Smooth muscle cell (in vitro differentiated cells): ENCODE results near the gene PARD6B. TPM values are rescaled to one million over a fixed set of nuclear protein-coding genes. Genes with fewer than 3 reads are reported as not detected.

ENCODE experiments used
- DNase-seq: peaks from one replicate; lab custom pipeline; 2025; ENCODE audit not compliant: unreplicated experiment; lab: John Stamatoyannopoulos, UW
- H2AFZ ChIP-seq: fragments of 200-600 bp; sonication (generic); 2 replicates; pipeline ENCODE4 v1.6.0; 2016; ENCODE audit warnings: antibody characterized with exemption, low read depth, mild to moderate bottlenecking
- H3F3A ChIP-seq: fragments of 200-600 bp; sonication (generic); 2 replicates; pipeline ENCODE4 v1.6.0; 2017; ENCODE audit warnings: antibody characterized with exemption, low read depth
- H3K27ac ChIP-seq: fragments of 200-600 bp; sonication (generic); 2 replicates; pipeline ENCODE4 v1.5.1; 2016; ENCODE audit warnings: low read depth, mild to moderate bottlenecking
- H3K27me3 ChIP-seq: fragments of 200-600 bp; sonication (generic); 2 replicates; pipeline ENCODE4 v1.6.1; 2016; ENCODE audit warnings: low read depth, mild to moderate bottlenecking
- H3K36me3 ChIP-seq: fragments of 200-600 bp; sonication (generic); 2 replicates; pipeline ENCODE4 v1.5.1; 2016; ENCODE audit warnings: low read depth
- H3K4me1 ChIP-seq: fragments of 200-600 bp; sonication (generic); 2 replicates; pipeline ENCODE4 v1.5.1; 2016; ENCODE audit warnings: low read depth
- H3K4me2 ChIP-seq: fragments of 200-600 bp; sonication (generic); 2 replicates; pipeline ENCODE4 v1.6.0; 2016; ENCODE audit warnings: mild to moderate bottlenecking
- H3K4me3 ChIP-seq: fragments of 200-600 bp; sonication (generic); 2 replicates; pipeline ENCODE4 v1.5.1; 2016; ENCODE audit warnings: mild to moderate bottlenecking
- H3K79me2 ChIP-seq: fragments of 200-600 bp; sonication (generic); 2 replicates; pipeline ENCODE4 v1.6.0; 2016; ENCODE audit warnings: low read depth, mild to moderate bottlenecking
- H3K9ac ChIP-seq: fragments of 200-600 bp; sonication (generic); 2 replicates; pipeline ENCODE4 v1.6.0; 2016; ENCODE audit warnings: low read depth
- H3K9me3 ChIP-seq: fragments of 200-600 bp; sonication (generic); replicated peaks from 2 replicates; pipeline ENCODE4 v1.5.1; 2016; ENCODE audit warnings: low read depth
- H4K20me1 ChIP-seq: fragments of 200-600 bp; sonication (generic); 2 replicates; pipeline ENCODE4 v1.6.0; 2016; ENCODE audit warnings: low read depth
- CTCF ChIP-seq: fragments of 200-600 bp; sonication (generic); IDR thresholded peaks from 2 replicates; pipeline ENCODE4 v1.5.1; 2017; ENCODE audit warnings: borderline replicate concordance, mild to moderate bottlenecking, antibody characterized with exemption; ENCODE audit not compliant: insufficient read depth, poor library complexity, severe bottlenecking
- WGBS: methylation state at CpG from one replicate; pipeline ENCODE4 v1.1.7; 2016; ENCODE audit warnings: low lambda C conversion rate; 5-methylcytosine and 5-hydroxymethylcytosine counted together
- polyA plus RNA-seq: library from polyadenylated mRNA; unstranded; fragments of >200 nt; fragmentation: Nextera tagmentation; extraction: Ambion mirVana; gene quantifications from 2 replicates; pipeline ENCODE4 v1.2.1, GENCODE V29; 2016
- total RNA-seq: library from RNA; depleted of rRNA; stranded (reverse); fragments of >200 nt; gene quantifications from 2 replicates; pipeline ENCODE4 v1.2.3, GENCODE V29; 2014

Gene PARD6B
- total and polyA plus RNA-seq, 2 experiments from 2014 or later: 0.26 to 6.5 TPM

DNA sequence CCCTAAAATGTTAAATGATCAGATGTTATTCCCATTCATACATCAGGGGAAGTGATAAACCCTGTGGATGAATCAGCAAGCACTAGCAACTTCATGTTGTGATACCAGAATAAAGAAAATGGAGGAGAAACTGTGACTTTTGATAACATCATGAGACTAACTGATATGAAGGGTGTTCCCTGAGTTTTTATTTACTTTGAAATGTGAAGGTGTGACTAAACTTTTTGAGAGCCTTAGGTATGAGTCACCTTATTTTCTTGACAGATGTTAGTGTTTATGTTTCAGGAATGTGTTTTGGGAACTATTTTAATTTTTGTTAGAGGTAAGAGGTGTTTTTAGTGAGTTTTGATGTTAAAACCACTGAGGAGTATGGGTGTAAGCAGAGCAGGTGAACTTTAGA, 4.4 kb downstream of the PARD6B start:
- peaks cover 17% of the 10 kb centered on the region for H3K79me2 ChIP-seq
- no peaks in the 10 kb centered on the region for H3K36me3 ChIP-seq
- H2AFZ ChIP-seq: no peak overlapping the region
- TF ChIP-seq CTCF: no peak
- H4K20me1 ChIP-seq: no peaks in the 10 kb centered on the region
- peaks cover 13% of the 10 kb centered on the region for H3K27me3 ChIP-seq
- no peaks in the 10 kb centered on the region for H3K9me3 ChIP-seq
- H3F3A ChIP-seq: no peaks in the 10 kb centered on the region
- no peak overlapping the region for H3K9ac ChIP-seq
- peak overlapping the region; percentile 49 for H3K27ac ChIP-seq
- H3K4me1 ChIP-seq: peaks cover 31% of the 10 kb centered on the region
- H3K4me3 ChIP-seq: no peak overlapping the region
- H3K4me2 ChIP-seq: no peak overlapping the region
- no peak for DNase-seq

DNA sequence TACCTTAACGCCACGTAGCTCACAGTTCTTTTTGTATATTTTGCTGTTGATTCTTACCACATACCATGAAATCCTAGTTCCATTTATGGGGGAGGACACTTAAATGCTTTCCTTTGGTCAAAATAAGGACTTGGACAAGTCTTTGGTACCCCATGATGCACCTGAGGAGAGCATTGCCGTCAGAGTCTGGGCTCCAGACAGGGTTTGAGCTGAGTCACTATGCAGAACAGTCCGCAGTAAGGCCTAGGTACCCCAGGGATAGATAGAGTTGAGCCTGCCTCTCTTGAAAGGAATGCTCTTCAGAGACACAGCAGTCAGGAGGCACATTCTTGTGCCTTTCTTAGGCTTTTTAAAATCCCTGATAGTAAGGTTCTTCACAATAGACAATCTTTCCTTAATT, 6.0 kb downstream of the PARD6B start:
- peaks cover 17% of the 10 kb centered on the region for H3K79me2 ChIP-seq

DNA sequence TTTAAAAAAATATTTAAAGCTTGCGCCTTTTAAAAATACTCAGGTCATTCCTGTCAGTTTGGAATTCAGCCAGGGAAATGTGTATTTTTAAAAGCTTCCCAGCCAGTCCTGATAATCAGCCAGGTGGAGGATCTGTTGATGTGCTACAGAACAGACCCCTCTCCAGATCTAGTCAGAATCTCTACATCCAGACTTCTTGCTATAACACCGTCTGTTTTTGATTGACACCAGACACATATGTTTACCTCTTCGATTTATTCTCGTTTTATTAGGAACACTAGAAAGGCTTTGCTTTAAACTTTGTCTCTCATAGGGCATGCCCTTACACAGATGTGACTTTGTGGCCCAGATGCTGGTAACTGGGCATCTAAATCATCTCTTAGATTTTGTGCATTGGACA, 11.7 kb downstream of the PARD6B start:
- H2AFZ ChIP-seq: no peak overlapping the region
- H3F3A ChIP-seq: peaks cover 16% of the 10 kb centered on the region
- no peak overlapping the region for H3K9ac ChIP-seq
- H3K4me2 ChIP-seq: no peak overlapping the region
- 54% methylated on average over 4 of the region's 4 CpGs for WGBS
- H3K9me3 ChIP-seq: no peaks in the 10 kb centered on the region
- no peaks in the 10 kb centered on the region for H4K20me1 ChIP-seq
- no peaks in the 10 kb centered on the region for H3K36me3 ChIP-seq
- DNase-seq: no peak
- peaks cover 35% of the 10 kb centered on the region for H3K4me1 ChIP-seq
- no peak for TF ChIP-seq CTCF
- H3K27me3 ChIP-seq: no peaks in the 10 kb centered on the region
- peak overlapping the region; percentile 19 for H3K27ac ChIP-seq
- H3K79me2 ChIP-seq: no peaks in the 10 kb centered on the region
- no peak overlapping the region for H3K4me3 ChIP-seq

More for the DNA sequence above, 6.0 kb downstream of the PARD6B start:
- DNase-seq: no peak
- WGBS: 55% methylated on average over 4 of the region's 4 CpGs
- Histone ChIP-seq H3K9me3 (no peaks in the 10 kb centered on the region), H3K9ac (no peak overlapping the region), H2AFZ (no peak overlapping the region), H3K36me3 (no peaks in the 10 kb centered on the region), H3K27ac (peak overlapping the region; percentile 49), H3K4me1 (peaks cover 38% of the 10 kb centered on the region), H3K4me2 (no peak overlapping the region), H4K20me1 (no peaks in the 10 kb centered on the region), H3K27me3 (peaks cover 4% of the 10 kb centered on the region), H3K4me3 (no peak overlapping the region), H3F3A (no peaks in the 10 kb centered on the region)
- no peak for TF ChIP-seq CTCF

DNA sequence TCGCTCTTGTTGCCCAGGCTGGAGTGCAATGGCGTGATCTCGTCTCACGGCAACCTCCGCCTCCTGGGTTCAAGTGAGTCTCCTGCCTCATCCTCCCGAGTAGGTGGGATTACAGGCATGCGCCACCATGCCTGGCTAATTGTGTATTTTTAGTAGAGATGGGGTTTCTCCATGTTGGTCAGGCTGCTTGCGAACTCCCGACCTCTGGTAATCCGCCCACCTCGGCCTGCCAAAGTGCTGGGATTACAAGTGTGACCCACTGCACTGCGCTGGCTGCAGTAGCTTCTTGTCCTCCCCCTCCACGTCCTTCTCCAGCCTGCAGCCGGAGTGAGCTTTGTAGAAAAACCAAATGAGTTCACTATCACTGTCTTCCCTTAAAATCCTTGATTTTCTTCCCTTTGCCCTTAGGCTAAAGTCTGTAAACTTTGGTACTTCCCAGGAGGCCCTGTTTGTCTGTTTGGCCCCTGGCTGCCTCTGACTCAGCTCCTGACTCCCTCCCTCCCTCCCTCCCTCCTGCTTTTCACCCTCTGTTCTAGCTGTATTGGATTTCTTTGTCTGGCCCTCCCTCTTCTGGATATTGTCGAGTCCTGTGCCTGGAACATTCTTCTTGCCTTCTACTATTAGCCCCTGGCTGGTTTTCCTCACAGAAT, 12.9 kb downstream of the PARD6B start:
- no peaks in the 10 kb centered on the region for H3K9me3 ChIP-seq
- peak overlapping the region; percentile 52 for H2AFZ ChIP-seq
- TF ChIP-seq CTCF: peak; percentile 25
- no peaks in the 10 kb centered on the region for H3K36me3 ChIP-seq
- peak overlapping the region; percentile 60 for H3K4me2 ChIP-seq
- H3K4me1 ChIP-seq: peaks cover 30% of the 10 kb centered on the region
- no peaks in the 10 kb centered on the region for H4K20me1 ChIP-seq
- H3K9ac ChIP-seq: no peak overlapping the region
- 12% methylated on average over 15 of the region's 15 CpGs for WGBS
- no peaks in the 10 kb centered on the region for H3K79me2 ChIP-seq
- peak overlapping the region; percentile 12 for H3K4me3 ChIP-seq
- peaks cover 16% of the 10 kb centered on the region for H3F3A ChIP-seq
- peak; percentile 16 for DNase-seq
- peak overlapping the region; percentile 76 for H3K27ac ChIP-seq
- no peaks in the 10 kb centered on the region for H3K27me3 ChIP-seq
